ENCODE measurements around the gene BICC1. TPM values are rescaled to one million over a fixed set of nuclear protein-coding genes. Genes with fewer than 3 reads are reported as not detected.

The BICC1 gene
- total RNA-seq, 1 experiment from 2014 or later, result 0.57 TPM

DNA sequence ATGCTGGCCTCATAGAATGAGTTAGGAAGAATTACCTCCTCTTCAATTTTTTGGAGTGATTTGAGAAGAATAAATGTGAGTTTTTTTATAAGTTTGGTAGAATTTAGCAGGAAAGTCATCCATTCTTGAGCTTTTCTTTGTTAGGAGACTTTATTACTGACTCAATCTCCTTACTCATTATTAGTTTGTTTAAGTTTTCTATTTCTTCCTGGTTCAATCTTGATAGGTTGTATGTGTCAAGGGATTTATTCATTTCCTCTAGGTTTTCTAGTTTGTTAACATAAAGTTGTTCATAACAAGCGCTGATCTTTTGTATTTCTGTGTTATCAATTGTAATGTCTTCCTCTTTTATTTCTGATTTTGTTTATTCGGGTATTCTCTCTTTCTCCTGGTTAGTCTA lies 47.4 kb downstream of the BICC1 start:
- Mint-ChIP-seq H3K36me3 (ENCODE audit: insufficient read depth in 1 of 3, low read depth in 3 of 3) (peaks cover 0 to 19% (median 0%) of the 10 kb centered on the region in 3 experiments; a peak in 4 of 7 replicates), H3K9me3 (peaks cover 27% of the 10 kb centered on the region in 2 experiments), H3K27me3 (ENCODE audit: low read depth) (no peaks in the 10 kb centered on the region), H3K4me1 (no peaks in the 10 kb centered on the region), H3K27ac (no peak overlapping the region), H3K4me3 (no peak overlapping the region)
- H3T11ph ChIP-seq (ENCODE audit: low read length), result no peak overlapping the region
- no peak overlapping the region for H3K9ac ChIP-seq (ENCODE audit: extremely low read depth, insufficient read length, low read length)
- no peak overlapping the region for H4K5ac ChIP-seq (ENCODE audit: insufficient read length, low read depth, low read length)
- no peaks in the 10 kb centered on the region for H4K20me1 ChIP-seq (ENCODE audit: control insufficient read depth, insufficient read depth, insufficient read length)
- no peak overlapping the region for H2BK12ac ChIP-seq (ENCODE audit: insufficient read length, low read depth, low read length)
- H2AFZ ChIP-seq (ENCODE audit: low read length), result no peak overlapping the region
- DNase-seq, result no peak
- H3K4me1 ChIP-seq (ENCODE audit: insufficient read depth, low read length), result no peaks in the 10 kb centered on the region
- H2AK5ac ChIP-seq (ENCODE audit: insufficient read length, low read length), result no peak overlapping the region
- no peak overlapping the region for H3K4ac ChIP-seq (ENCODE audit: low read depth, low read length)
- H3K56ac ChIP-seq (ENCODE audit: insufficient read length, low read depth, low read length), result no peak overlapping the region
- no peak overlapping the region for H4K91ac ChIP-seq (ENCODE audit: insufficient read length, low read depth, low read length)
- no peak overlapping the region for H2BK20ac ChIP-seq (ENCODE audit: low read depth, low read length, poor library complexity, severe bottlenecking)
- H3K79me2 ChIP-seq (ENCODE audit: insufficient read depth, low read length), result no peaks in the 10 kb centered on the region
- no CpG with 5 or more reads among the region's 2 CpGs for WGBS (ENCODE audit: extremely low coverage, insufficient read length, low lambda C conversion rate)
- H2BK120ac ChIP-seq (ENCODE audit: low read depth, low read length, poor library complexity, severe bottlenecking), result no peak overlapping the region
- no peak overlapping the region for H3K14ac ChIP-seq (ENCODE audit: insufficient read depth, low read length)
- no peak overlapping the region for H2BK5ac ChIP-seq (ENCODE audit: insufficient read length, low read length)
- H3K9me3 ChIP-seq (ENCODE audit: control insufficient read depth, low read depth, low read length), result no peaks in the 10 kb centered on the region
- H4K8ac ChIP-seq (replicated peaks; ENCODE audit: insufficient read length, low read depth, low read length), result no peak overlapping the region
- no peaks in the 10 kb centered on the region for H3K23me2 ChIP-seq (ENCODE audit: insufficient read length, low read depth, low read length, poor library complexity, severe bottlenecking)
- no peak overlapping the region for H3K18ac ChIP-seq (ENCODE audit: insufficient read length, low read depth, low read length)
- no peak overlapping the region for H3K27ac ChIP-seq (ENCODE audit: insufficient read length, low read depth, low read length)
- TF ChIP-seq, protein P1, sequence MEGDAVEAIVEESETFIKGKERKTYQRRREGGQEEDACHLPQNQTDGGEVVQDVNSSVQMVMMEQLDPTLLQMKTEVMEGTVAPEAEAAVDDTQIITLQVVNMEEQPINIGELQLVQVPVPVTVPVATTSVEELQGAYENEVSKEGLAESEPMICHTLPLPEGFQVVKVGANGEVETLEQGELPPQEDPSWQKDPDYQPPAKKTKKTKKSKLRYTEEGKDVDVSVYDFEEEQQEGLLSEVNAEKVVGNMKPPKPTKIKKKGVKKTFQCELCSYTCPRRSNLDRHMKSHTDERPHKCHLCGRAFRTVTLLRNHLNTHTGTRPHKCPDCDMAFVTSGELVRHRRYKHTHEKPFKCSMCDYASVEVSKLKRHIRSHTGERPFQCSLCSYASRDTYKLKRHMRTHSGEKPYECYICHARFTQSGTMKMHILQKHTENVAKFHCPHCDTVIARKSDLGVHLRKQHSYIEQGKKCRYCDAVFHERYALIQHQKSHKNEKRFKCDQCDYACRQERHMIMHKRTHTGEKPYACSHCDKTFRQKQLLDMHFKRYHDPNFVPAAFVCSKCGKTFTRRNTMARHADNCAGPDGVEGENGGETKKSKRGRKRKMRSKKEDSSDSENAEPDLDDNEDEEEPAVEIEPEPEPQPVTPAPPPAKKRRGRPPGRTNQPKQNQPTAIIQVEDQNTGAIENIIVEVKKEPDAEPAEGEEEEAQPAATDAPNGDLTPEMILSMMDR (conservative IDR thresholded peaks at IDR 0.05), result no peak
- no peaks in the 10 kb centered on the region for H3K27me3 ChIP-seq (ENCODE audit: insufficient read depth, low read length)
- H2BK15ac ChIP-seq (ENCODE audit: low read depth, low read length), result no peak overlapping the region
- no peaks in the 10 kb centered on the region for H3K79me1 ChIP-seq (ENCODE audit: insufficient read depth, low read depth, low read length, poor library complexity, severe bottlenecking)
- H3K4me2 ChIP-seq (ENCODE audit: insufficient read depth, insufficient read length, low read length), result no peak overlapping the region
- H3K23ac ChIP-seq (ENCODE audit: insufficient read length, low read depth, low read length), result no peak overlapping the region

Measured in H9 (cell line).